ENCODE data around the gene PTK6.
A peak's percentile ranks its signal among the peaks of the same experiment; 100 is the strongest.

The PTK6 gene

DNA sequence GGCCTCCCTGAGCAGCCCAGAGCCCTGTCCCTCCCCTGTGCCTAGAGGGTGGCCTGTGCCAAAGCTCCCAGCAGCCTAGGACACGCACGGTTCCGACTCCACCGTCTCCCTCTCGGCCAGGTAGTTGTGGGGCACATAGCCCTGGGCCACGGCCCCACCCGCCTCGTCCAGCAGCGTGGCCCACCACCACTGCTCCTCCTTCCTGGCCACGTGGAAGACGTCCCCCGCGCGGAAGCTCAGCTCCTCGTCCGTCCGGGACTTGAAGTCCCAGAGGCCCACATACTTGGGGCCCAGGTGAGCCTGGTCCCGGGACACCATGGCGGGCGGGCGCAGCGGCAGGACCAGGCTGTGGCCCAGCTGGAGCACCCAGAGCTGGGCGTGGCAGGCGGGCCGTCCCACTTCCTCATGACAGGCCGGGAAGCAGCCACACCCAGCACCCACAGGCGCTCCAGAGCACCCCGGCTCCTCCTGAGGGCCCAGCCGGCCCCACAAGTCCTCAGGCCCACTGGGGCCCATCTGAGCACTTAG is at the start of gene PTK6:
Gene PTK6 (minus strand): TSS at position 380 of the 528 bp plus-strand sequence. CDS start 62 bp downstream, at position 318.
- peaks cover 0 to 36% (median 8%) of the 10 kb centered on the region in 4 donors for H3K4me1 ChIP-seq
- intact Hi-C loops (cut with DNase I; ENCODE audit: low total_unique reads), result loop anchor here (10.0 kb wide), 1 partner anchor 328 kb away; the partner anchor contains the start of genes ABHD16B and TPD52L2
- DNase-seq, result peak in 1 of 2 donors; percentile 45
- TF ChIP-seq, protein P1, sequence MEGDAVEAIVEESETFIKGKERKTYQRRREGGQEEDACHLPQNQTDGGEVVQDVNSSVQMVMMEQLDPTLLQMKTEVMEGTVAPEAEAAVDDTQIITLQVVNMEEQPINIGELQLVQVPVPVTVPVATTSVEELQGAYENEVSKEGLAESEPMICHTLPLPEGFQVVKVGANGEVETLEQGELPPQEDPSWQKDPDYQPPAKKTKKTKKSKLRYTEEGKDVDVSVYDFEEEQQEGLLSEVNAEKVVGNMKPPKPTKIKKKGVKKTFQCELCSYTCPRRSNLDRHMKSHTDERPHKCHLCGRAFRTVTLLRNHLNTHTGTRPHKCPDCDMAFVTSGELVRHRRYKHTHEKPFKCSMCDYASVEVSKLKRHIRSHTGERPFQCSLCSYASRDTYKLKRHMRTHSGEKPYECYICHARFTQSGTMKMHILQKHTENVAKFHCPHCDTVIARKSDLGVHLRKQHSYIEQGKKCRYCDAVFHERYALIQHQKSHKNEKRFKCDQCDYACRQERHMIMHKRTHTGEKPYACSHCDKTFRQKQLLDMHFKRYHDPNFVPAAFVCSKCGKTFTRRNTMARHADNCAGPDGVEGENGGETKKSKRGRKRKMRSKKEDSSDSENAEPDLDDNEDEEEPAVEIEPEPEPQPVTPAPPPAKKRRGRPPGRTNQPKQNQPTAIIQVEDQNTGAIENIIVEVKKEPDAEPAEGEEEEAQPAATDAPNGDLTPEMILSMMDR (IDR thresholded peaks at IDR 0.05), result no peak
- H3K27me3 ChIP-seq, result peaks cover 0 to 86% of the 10 kb centered on the region in 2 donors
- no peak within 1 kb of the TSS for H3K27ac ChIP-seq
- H3K9me3 ChIP-seq, result no peaks in the 10 kb centered on the region
- H3K36me3 ChIP-seq, result no peaks in the 10 kb centered on the region
- peak within 1 kb of the TSS; percentile 9 to 10 for H3K4me3 ChIP-seq

DNA sequence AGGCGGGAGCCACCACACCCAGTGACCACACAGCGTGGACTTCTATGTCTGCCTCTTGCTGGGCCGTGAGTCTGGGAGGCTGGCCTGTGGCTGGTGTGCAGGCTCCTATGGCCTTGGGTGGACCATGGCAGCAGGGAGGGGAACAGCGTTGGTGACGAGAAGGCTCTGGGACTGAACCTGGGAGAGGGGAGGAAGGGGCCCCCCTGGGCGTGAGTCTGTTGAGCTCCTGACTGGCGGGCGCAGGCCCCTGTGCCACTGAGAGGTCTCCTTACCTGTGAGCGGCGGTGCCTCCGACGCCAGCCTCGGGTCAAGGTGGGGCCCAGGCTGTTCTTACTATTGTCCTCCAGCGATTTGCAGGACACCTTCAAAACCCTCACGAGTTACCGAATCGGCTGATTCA is 49.6 kb upstream of the PTK6 start:
- Histone ChIP-seq H3K9me3 (no peaks in the 10 kb centered on the region), H3K27me3 (no peaks in the 10 kb centered on the region), H3K4me1 (no peaks in the 10 kb centered on the region), H3K36me3 (peaks cover 27 to 50% (median 36%) of the 10 kb centered on the region in 3 donors), H3K4me3 (no peak overlapping the region), H3K27ac (no peak overlapping the region)
- no peak for DNase-seq
- intact Hi-C loops (cut with DNase I; ENCODE audit: low total_unique reads), result no loop called here
- TF ChIP-seq, protein P1 (IDR thresholded peaks at IDR 0.05), result no peak

DNA sequence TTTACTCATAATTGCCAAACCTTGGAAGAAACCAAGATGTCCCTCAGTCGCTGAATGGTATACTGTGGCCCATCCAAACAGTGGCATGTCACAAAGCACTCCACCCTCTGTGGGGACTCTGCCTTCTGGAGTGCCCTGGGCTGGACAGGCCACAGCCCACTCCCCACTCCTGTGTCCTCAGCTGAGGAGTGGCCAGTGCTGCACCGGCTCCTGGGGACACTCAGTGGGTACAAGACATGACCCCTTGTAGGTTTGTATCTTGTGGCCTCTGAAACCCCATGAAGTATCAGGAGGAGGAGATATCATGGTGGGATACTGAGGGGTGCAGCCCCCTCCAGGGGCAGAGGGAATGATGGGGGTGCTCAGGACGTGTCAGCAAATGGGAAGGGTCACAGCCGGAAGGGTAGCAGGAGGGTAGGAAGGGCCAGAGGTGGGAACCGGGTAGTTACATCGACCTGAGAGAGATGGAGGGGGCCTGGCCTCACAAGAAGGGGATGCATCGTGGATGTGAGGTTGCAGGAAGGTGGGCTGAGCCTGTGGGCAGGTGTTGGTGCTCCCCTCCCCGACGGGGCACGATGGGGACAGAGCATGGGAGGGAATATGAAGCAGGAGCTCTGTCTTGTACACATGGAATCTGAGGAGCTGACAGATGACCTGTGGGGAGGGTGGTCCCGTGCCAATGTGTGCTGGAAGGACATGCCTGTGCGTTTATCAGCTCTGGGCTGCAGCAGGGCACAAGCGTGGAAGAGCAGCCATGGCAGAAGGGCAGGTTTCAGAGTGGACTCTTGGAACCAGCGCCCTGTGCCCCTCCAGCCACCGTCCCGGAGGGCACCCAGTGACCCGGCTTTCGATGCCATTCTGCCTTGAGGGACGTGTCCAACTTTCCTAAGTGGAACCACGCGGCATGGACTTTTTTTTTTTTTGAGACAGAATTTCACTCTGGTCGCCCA is 48.7 kb upstream of the PTK6 start:
- Histone ChIP-seq H3K4me1 (no peaks in the 10 kb centered on the region), H3K9me3 (no peaks in the 10 kb centered on the region), H3K27ac (no peak overlapping the region), H3K4me3 (no peak overlapping the region), H3K27me3 (no peaks in the 10 kb centered on the region), H3K36me3 (peaks cover 20 to 41% (median 27%) of the 10 kb centered on the region in 3 donors)
- no peak for DNase-seq
- intact Hi-C loops (cut with DNase I; ENCODE audit: low total_unique reads), result no loop called here
- TF ChIP-seq, protein P1 (IDR thresholded peaks at IDR 0.05), result no peak

DNA sequence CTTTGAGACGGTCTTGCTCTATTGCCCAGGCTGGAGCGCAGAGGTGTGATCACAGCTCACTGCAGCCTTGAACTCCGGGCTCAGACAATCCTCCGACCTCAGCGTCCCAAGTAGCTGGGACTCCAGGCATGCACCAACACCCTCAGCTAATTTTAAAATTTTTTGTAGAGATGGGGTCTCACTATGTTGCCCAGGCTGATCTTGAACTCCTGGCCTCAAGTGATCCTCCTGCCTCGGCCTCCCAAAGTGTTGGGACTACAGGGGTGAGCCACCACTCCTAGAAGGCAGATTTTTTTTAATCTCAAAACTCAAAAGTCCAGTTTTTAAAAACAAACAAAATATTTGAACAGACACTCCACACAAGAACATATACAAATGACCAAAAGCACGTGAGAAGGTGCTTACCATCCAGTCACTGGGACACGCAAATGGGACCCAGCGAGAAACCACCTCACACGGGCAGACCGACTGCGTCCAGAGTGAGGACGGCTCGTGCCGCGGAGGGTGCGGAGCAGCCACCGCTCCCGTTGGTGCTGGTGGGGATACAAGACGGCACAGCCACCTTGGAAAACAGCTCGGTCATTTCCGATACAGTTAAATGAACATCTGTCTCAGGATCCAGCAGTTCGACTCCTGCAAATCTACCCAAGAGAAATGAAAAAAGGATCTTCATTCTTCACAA is 45.3 kb upstream of the PTK6 start:
- DNase-seq, result no peak
- no peaks in the 10 kb centered on the region for H3K9me3 ChIP-seq
- intact Hi-C loops (cut with DNase I; ENCODE audit: low total_unique reads), result no loop called here
- H3K27ac ChIP-seq, result no peak overlapping the region
- H3K4me3 ChIP-seq, result no peak overlapping the region
- TF ChIP-seq, protein P1 (IDR thresholded peaks at IDR 0.05), result no peak
- H3K27me3 ChIP-seq, result peaks cover 0 to 20% of the 10 kb centered on the region in 2 donors
- H3K4me1 ChIP-seq, result no peaks in the 10 kb centered on the region
- peaks cover 0 to 8% (median 0%) of the 10 kb centered on the region in 3 donors for H3K36me3 ChIP-seq

DNA sequence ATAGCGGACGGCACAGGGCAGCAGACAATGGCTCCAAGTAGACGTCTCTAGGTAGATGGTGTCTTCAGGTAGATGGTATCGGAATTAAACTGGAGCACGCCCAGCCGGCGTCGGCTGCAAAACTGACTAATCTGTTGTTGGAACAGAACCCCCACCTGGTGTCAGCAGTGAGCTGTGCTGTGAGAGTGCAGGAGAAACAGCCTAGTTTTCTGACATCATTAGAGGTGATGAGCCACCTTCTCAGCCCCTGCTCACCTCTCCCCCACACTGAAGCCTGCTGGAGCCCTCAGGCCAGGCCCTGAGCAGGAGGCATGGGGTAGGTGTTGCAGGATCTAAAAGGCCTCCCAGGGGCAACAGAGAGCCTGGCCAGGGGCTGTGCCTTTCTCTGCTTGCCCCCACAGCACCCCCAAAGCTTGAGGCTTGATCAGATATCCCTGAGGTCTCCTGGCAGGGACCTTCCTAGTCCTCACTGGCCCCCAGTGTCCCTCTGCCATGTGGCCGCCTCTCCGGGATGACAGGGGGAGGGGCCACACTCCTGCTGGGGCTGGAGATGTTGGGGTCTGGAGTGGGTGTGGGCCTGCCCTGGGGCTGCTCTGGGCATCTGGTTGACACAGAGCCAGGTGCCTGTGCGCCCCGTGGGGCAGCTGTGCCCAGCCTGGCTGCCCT is 43.8 kb upstream of the PTK6 start:
- TF ChIP-seq, protein P1 (IDR thresholded peaks at IDR 0.05), result no peak
- Histone ChIP-seq H3K4me3 (no peak overlapping the region), H3K27me3 (peaks cover 0 to 24% of the 10 kb centered on the region in 2 donors), H3K4me1 (no peaks in the 10 kb centered on the region), H3K9me3 (no peaks in the 10 kb centered on the region), H3K36me3 (no peaks in the 10 kb centered on the region), H3K27ac (no peak overlapping the region)
- intact Hi-C loops (cut with DNase I; ENCODE audit: low total_unique reads), result no loop called here
- no peak for DNase-seq

Data from tibial artery (tissue), 4 donors.